ENCODE data around the gene ZNF132. TPM values are rescaled to one million over a fixed set of nuclear protein-coding genes. Genes with fewer than 3 reads are reported as not detected.
A peak's percentile ranks its signal among the peaks of the same experiment; 100 is the strongest.

ZNF132 gene
- total and polyA plus RNA-seq, 9 of the 15 experiments (the other 6 are each of a cell fraction or from before 2014, with no cell fraction given): 0.03 to 0.42 (median 0.10) TPM; not detected in 5

DNA sequence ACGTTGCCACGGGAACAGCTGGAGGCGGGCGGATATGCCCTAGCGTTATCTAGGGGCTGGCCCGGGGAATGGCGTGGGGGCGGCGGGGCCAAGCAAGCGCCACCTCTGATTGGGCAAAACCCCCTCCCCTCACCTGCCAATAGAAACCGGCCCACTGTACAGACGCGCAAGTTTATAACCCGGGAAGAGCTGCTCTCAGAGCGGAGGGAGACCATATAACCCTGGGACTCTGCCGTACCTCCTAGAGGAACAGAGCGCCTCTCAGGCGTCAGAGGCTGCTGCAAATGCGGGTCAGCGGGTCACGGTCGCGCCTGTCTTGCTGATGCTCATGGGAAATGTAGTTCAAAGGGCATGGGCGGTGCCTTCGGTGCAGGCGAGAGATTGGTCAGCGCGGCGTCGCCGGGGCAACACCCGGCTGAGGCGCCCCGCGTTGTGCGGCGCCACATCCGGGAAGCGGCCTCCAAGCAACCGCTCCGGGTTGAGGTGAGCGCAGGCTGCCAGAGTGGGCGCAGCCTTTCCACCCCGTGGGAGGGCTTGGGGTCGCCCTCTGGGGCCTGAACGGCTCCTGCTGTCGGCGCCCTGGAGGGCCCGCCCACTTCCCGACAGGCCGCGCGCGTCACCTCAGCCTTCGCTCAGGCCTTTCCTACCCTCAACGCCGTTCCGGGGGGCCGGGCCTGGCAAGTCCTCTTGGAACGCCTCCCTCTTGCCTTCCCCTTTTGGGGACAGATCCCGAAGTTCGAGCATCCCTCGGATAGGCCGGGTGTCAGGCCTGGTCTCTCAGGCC lies 36.0 kb upstream of the ZNF132 start, which contains the start of gene ZNF446 (continued):
- TF ChIP-seq, protein P1, sequence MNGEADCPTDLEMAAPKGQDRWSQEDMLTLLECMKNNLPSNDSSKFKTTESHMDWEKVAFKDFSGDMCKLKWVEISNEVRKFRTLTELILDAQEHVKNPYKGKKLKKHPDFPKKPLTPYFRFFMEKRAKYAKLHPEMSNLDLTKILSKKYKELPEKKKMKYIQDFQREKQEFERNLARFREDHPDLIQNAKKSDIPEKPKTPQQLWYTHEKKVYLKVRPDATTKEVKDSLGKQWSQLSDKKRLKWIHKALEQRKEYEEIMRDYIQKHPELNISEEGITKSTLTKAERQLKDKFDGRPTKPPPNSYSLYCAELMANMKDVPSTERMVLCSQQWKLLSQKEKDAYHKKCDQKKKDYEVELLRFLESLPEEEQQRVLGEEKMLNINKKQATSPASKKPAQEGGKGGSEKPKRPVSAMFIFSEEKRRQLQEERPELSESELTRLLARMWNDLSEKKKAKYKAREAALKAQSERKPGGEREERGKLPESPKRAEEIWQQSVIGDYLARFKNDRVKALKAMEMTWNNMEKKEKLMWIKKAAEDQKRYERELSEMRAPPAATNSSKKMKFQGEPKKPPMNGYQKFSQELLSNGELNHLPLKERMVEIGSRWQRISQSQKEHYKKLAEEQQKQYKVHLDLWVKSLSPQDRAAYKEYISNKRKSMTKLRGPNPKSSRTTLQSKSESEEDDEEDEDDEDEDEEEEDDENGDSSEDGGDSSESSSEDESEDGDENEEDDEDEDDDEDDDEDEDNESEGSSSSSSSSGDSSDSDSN (IDR thresholded peaks at IDR 0.05; ENCODE audit: borderline replicate concordance in 1 of 2, low read depth in 2 of 2, low read length in 2 of 2): peak in 1 of 2 experiments; percentile 65; a peak in 1 of 4 replicates
- TF ChIP-seq PRPF4 (IDR thresholded peaks at IDR 0.05; ENCODE audit: insufficient read depth, low read depth, low read length, poor library complexity, severe bottlenecking) (no peak), DMBX1 (CRISPR knock-in tag; IDR thresholded peaks at IDR 0.05; ENCODE audit: borderline replicate concordance) (no peak), ZNF668 (CRISPR knock-in tag; IDR thresholded peaks at IDR 0.05) (no peak), RFX1 (IDR thresholded peaks at IDR 0.05) (peak; percentile 96), MAFG (tag; conservative IDR thresholded peaks at IDR 0.05) (no peak), HDAC1 (IDR thresholded peaks at IDR 0.05) (0 out of 4 replicates have a peak, but pooled peaks of 1 of the 2 experiments have one; percentile 68), MTA3 (IDR thresholded peaks at IDR 0.05; ENCODE audit: borderline replicate concordance) (peak; percentile 69), ZNF589 (CRISPR knock-in tag; IDR thresholded peaks at IDR 0.05; ENCODE audit: low read depth) (no peak), ZFP30 (CRISPR knock-in tag; IDR thresholded peaks at IDR 0.05; ENCODE audit: borderline replicate concordance) (no peak), RBFOX2 (IDR thresholded peaks at IDR 0.05; ENCODE audit: low read depth, low read length) (peak; percentile 83), ZNF584 (CRISPR knock-in tag; IDR thresholded peaks at IDR 0.05; ENCODE audit: low read depth) (no peak), NCOA4 (IDR thresholded peaks at IDR 0.05; ENCODE audit: partially characterized antibody) (no peak), MYC (IDR thresholded peaks at IDR 0.05; ENCODE audit: low read depth, low read length) (no peak; the same call in 1 of the 2 replicates), MYC (CRISPR knock-in tag; IDR thresholded peaks at IDR 0.05; ENCODE audit: borderline replicate concordance, low read depth) (no peak), MCM7 (IDR thresholded peaks at IDR 0.05) (no peak), CHD1 (IDR thresholded peaks at IDR 0.05; ENCODE audit: low read length) (peak; percentile 45), STAG1 (CRISPR knock-in tag; IDR thresholded peaks at IDR 0.05; ENCODE audit: borderline replicate concordance) (no peak), BRD9 (IDR thresholded peaks at IDR 0.05; ENCODE audit: low read depth, partially characterized antibody) (no peak), ZNF311 (CRISPR knock-in tag; IDR thresholded peaks at IDR 0.05) (no peak), NR2C2 (CRISPR knock-in tag; IDR thresholded peaks at IDR 0.05) (peak; percentile 98), NR2C2 (tag; IDR thresholded peaks at IDR 0.05) (peak; percentile 100), HDAC3 (IDR thresholded peaks at IDR 0.05; ENCODE audit: borderline replicate concordance, partially characterized antibody) (no peak)
- TF ChIP-seq, protein P2, sequence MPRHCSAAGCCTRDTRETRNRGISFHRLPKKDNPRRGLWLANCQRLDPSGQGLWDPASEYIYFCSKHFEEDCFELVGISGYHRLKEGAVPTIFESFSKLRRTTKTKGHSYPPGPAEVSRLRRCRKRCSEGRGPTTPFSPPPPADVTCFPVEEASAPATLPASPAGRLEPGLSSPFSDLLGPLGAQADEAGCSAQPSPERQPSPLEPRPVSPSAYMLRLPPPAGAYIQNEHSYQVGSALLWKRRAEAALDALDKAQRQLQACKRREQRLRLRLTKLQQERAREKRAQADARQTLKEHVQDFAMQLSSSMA (CRISPR knock-in tag; IDR thresholded peaks at IDR 0.05): no peak
- TF ChIP-seq, protein P3, sequence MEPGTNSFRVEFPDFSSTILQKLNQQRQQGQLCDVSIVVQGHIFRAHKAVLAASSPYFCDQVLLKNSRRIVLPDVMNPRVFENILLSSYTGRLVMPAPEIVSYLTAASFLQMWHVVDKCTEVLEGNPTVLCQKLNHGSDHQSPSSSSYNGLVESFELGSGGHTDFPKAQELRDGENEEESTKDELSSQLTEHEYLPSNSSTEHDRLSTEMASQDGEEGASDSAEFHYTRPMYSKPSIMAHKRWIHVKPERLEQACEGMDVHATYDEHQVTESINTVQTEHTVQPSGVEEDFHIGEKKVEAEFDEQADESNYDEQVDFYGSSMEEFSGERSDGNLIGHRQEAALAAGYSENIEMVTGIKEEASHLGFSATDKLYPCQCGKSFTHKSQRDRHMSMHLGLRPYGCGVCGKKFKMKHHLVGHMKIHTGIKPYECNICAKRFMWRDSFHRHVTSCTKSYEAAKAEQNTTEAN (CRISPR knock-in tag; IDR thresholded peaks at IDR 0.05): no peak

Measured in K562 (cell line).